GM21723 (cell line): Measurements from ENCODE around the gene ULBP3.
"Not testable (repeated sequence)": the region's sequence is repeated elsewhere in the genome, so short reads cannot be mapped to it uniquely, and the experiment has no call there.

ENCODE experiments used
- ATAC-seq: cut with Tn5 transposase; IDR thresholded peaks from one replicate; pipeline ENCODE4 v1.9.1; 2021; ENCODE audit warnings: mild to moderate bottlenecking, moderate library complexity; ENCODE audit not compliant: unreplicated experiment

Gene ULBP3

GRCh38 chr6:150043501-150044412 lies 25.2 kb downstream of the ULBP3 start:
- no peak for ATAC-seq

- no peak for ATAC-seq
Measured at GRCh38 chr6:150043096-150043495, 25.8 kb downstream of the ULBP3 start.

- ATAC-seq: no peak
Measured at GRCh38 chr6:150038202-150039062, 30.5 kb downstream of the ULBP3 start.

- ATAC-seq: no peak
Measured at GRCh38 chr6:150037526-150038201, 31.3 kb downstream of the ULBP3 start.

- ATAC-seq: no peak
Measured at GRCh38 chr6:150036081-150036480, 32.8 kb downstream of the ULBP3 start.

GRCh38 chr6:150033207-150033771 lies 35.6 kb downstream of the ULBP3 start:
- no peak for ATAC-seq

GRCh38 chr6:150032598-150032997 lies 36.3 kb downstream of the ULBP3 start:
- ATAC-seq: no peak

- ATAC-seq: no peak
Measured at GRCh38 chr6:150030611-150031010, 38.3 kb downstream of the ULBP3 start.

GRCh38 chr6:150029749-150030148 lies 39.2 kb downstream of the ULBP3 start:
- ATAC-seq: no peak

GRCh38 chr6:150029276-150029675 lies 39.6 kb downstream of the ULBP3 start:
- no peak for ATAC-seq

GRCh38 chr6:150028799-150029198 lies 40.1 kb downstream of the ULBP3 start:
- no peak for ATAC-seq

GRCh38 chr6:150027806-150028565 lies 40.9 kb downstream of the ULBP3 start:
- ATAC-seq: no peak

GRCh38 chr6:150026976-150027805 lies 41.7 kb downstream of the ULBP3 start:
- no peak for ATAC-seq

GRCh38 chr6:150025201-150025917 lies 43.6 kb downstream of the ULBP3 start, which contains the start of gene RAET1L:
Gene RAET1L (minus strand): TSS chr6:150025532. CDS start chr6:150025471, 61 bp downstream.
- no peak for ATAC-seq

GRCh38 chr6:150024646-150025155 lies 44.2 kb downstream of the ULBP3 start:
- no peak for ATAC-seq

GRCh38 chr6:150024021-150024420 lies 44.9 kb downstream of the ULBP3 start:
- not testable (repeated sequence) for ATAC-seq

- not testable (repeated sequence) for ATAC-seq
Measured at GRCh38 chr6:150021870-150022269, 47.1 kb downstream of the ULBP3 start.
